ENCODE measurements around the gene NETO2. TPM values are rescaled to one million over a fixed set of nuclear protein-coding genes. Genes with fewer than 3 reads are reported as not detected.

NETO2 gene
- total RNA-seq, 2 donors from 2014 or later, result 3.6 to 19.0 TPM

GRCh38 chr16:47150067-47150466 lies 6.3 kb upstream of the NETO2 start:
- DNase-seq, result no peak
- H3K4me1 ChIP-seq, result no peaks in the 10 kb centered on the region
- no peak overlapping the region for H3K27ac ChIP-seq
- no peaks in the 10 kb centered on the region for H3K27me3 ChIP-seq
- no peaks in the 10 kb centered on the region for H3K36me3 ChIP-seq
- no peaks in the 10 kb centered on the region for H3K9me3 ChIP-seq
- intact Hi-C loops (cut with DNase I), result no loop called here
- no peak for TF ChIP-seq CTCF (IDR thresholded peaks at IDR 0.05)
- H3K4me3 ChIP-seq, result no peak overlapping the region
- no peak overlapping the region for H3K9ac ChIP-seq (ENCODE audit: low read depth in 2 of 2, low read length in 2 of 2)

GRCh38 chr16:47144559-47144877 lies 773 bp upstream of the NETO2 start:
- Histone ChIP-seq H3K4me3 (peak overlapping the region; percentile 45), H3K27me3 (no peaks in the 10 kb centered on the region), H3K9ac (ENCODE audit: low read depth in 2 of 2, low read length in 2 of 2) (peak overlapping the region in 1 of 2 donors; percentile 26), H3K36me3 (no peaks in the 10 kb centered on the region), H3K27ac (no peak overlapping the region), H3K4me1 (no peaks in the 10 kb centered on the region), H3K9me3 (no peaks in the 10 kb centered on the region)
- intact Hi-C loops (cut with DNase I), result loop anchor here (5.0 to 10.0 kb wide), 3 partner anchors 110 to 1013 kb away; partner anchors contain the start of gene ABCC12
- TF ChIP-seq CTCF (IDR thresholded peaks at IDR 0.05), result no peak
- no peak for DNase-seq

- Histone ChIP-seq H3K9me3 (no peaks in the 10 kb centered on the region), H3K4me3 (peak overlapping the region; percentile 51), H3K36me3 (no peaks in the 10 kb centered on the region), H3K9ac (ENCODE audit: low read depth in 2 of 2, low read length in 2 of 2) (peak overlapping the region in 1 of 2 donors; percentile 66), H3K4me1 (no peaks in the 10 kb centered on the region), H3K27ac (no peak overlapping the region), H3K27me3 (no peaks in the 10 kb centered on the region)
- DNase-seq, result peak; percentile 55
- TF ChIP-seq CTCF (IDR thresholded peaks at IDR 0.05), result peak; percentile 51
- intact Hi-C loops (cut with DNase I), result loop anchor here (5.0 to 10.0 kb wide), 3 partner anchors 108 to 1014 kb away; partner anchors contain the start of gene ABCC12
Observed at GRCh38 chr16:47142821-47143676, 696 bp downstream of the NETO2 start.

- DNase-seq, result no peak
- no peaks in the 10 kb centered on the region for H3K9me3 ChIP-seq
- no peak overlapping the region for H3K27ac ChIP-seq
- no peaks in the 10 kb centered on the region for H3K36me3 ChIP-seq
- no peaks in the 10 kb centered on the region for H3K27me3 ChIP-seq
- H3K9ac ChIP-seq (ENCODE audit: low read depth in 2 of 2, low read length in 2 of 2), result peak overlapping the region in 1 of 2 donors; percentile 66
- TF ChIP-seq CTCF (IDR thresholded peaks at IDR 0.05), result no peak
- intact Hi-C loops (cut with DNase I), result loop anchor here (5.0 to 10.0 kb wide), 3 partner anchors 108 to 1015 kb away; partner anchors contain the start of gene ABCC12
- no peaks in the 10 kb centered on the region for H3K4me1 ChIP-seq
- H3K4me3 ChIP-seq, result peak overlapping the region; percentile 51
Observed at GRCh38 chr16:47142486-47142820, 1.3 kb downstream of the NETO2 start.

- H3K36me3 ChIP-seq, result no peaks in the 10 kb centered on the region
- no peaks in the 10 kb centered on the region for H3K27me3 ChIP-seq
- TF ChIP-seq CTCF (IDR thresholded peaks at IDR 0.05), result peak; percentile 91
- no peaks in the 10 kb centered on the region for H3K4me1 ChIP-seq
- H3K27ac ChIP-seq, result no peak overlapping the region
- H3K9me3 ChIP-seq, result no peaks in the 10 kb centered on the region
- peak overlapping the region in 1 of 2 donors; percentile 14 for H3K9ac ChIP-seq (ENCODE audit: low read depth in 2 of 2, low read length in 2 of 2)
- peak; percentile 92 for DNase-seq
- H3K4me3 ChIP-seq, result peak overlapping the region; percentile 51
- intact Hi-C loops (cut with DNase I), result loop anchor here (5.0 to 10.0 kb wide), 3 partner anchors 107 to 1015 kb away; partner anchors contain the start of gene ABCC12
Observed at GRCh38 chr16:47141773-47142485, 1.8 kb downstream of the NETO2 start.
